MM.1S (cell line): ENCODE data around the gene NINJ2.

Experiments
- DNase-seq: peaks from one replicate; pipeline ENCODE4 v3.0.0-alpha.2; 2015
- H2AFZ ChIP-seq: fragments of 300-600 bp; sonication (generic); 2 replicates; pipeline ENCODE4 v1.6.0; 2016; ENCODE audit warnings: antibody characterized with exemption, low read length
- H3F3A ChIP-seq: fragments of 300-600 bp; sonication (generic); 2 replicates; pipeline ENCODE4 v1.6.1; 2016; ENCODE audit warnings: mild to moderate bottlenecking, antibody characterized with exemption, low read length, moderate library complexity, mixed read lengths; ENCODE audit not compliant: insufficient read depth
- H3K27ac ChIP-seq: fragments of 300-600 bp; sonication (generic); 2 replicates; pipeline ENCODE4 v1.5.1; 2016; ENCODE audit warnings: mild to moderate bottlenecking, low read length
- H3K27me3 ChIP-seq: fragments of 300-600 bp; sonication (generic); replicated peaks from 2 replicates; pipeline ENCODE4 v1.6.0; 2016; ENCODE audit warnings: low read length; ENCODE audit not compliant: insufficient read depth
- H3K36me3 ChIP-seq: fragments of 300-600 bp; sonication (generic); replicated peaks from 2 replicates; pipeline ENCODE4 v1.6.1; 2016; ENCODE audit warnings: mild to moderate bottlenecking, low read length, mixed read lengths; ENCODE audit not compliant: insufficient read depth
- H3K4me1 ChIP-seq: fragments of 300-600 bp; sonication (generic); 2 replicates; pipeline ENCODE4 v1.6.1; 2016; ENCODE audit warnings: low read length, mixed read lengths
- H3K4me2 ChIP-seq: fragments of 300-600 bp; sonication (generic); 2 replicates; pipeline ENCODE4 v1.6.0; 2016; ENCODE audit warnings: low read depth, low read length
- H3K4me3 ChIP-seq: fragments of 300-600 bp; sonication (generic); 2 replicates; pipeline ENCODE4 v1.5.1; 2016; ENCODE audit warnings: low read length, mixed read lengths
- H3K79me2 ChIP-seq: fragments of 300-600 bp; sonication (generic); 2 replicates; pipeline ENCODE4 v1.6.1; 2016; ENCODE audit warnings: mixed run types, low read length, mixed read lengths
- H3K9ac ChIP-seq: fragments of 300-600 bp; sonication (generic); 2 replicates; pipeline ENCODE4 v1.6.1; 2016; ENCODE audit warnings: low read length, mixed read lengths
- H3K9me2 ChIP-seq: fragments of 300-600 bp; sonication (generic); replicated peaks from 2 replicates; pipeline ENCODE4 v1.6.1; 2016; ENCODE audit warnings: mild to moderate bottlenecking, low read length, mixed read lengths; ENCODE audit not compliant: insufficient read depth
- H3K9me3 ChIP-seq: fragments of 300-600 bp; sonication (generic); replicated peaks from 2 replicates; pipeline ENCODE4 v1.6.1; 2016; ENCODE audit warnings: mild to moderate bottlenecking, low read length, mixed read lengths; ENCODE audit not compliant: insufficient read depth
- H4K20me1 ChIP-seq: fragments of 300-600 bp; sonication (generic); 2 replicates; pipeline ENCODE4 v1.6.1; 2016; ENCODE audit warnings: mild to moderate bottlenecking, low read length, moderate library complexity, mixed read lengths; ENCODE audit not compliant: insufficient read depth
- EZH2 ChIP-seq: fragments of 300-600 bp; sonication (generic); optimal IDR thresholded peaks from 2 replicates; pipeline ENCODE3; 2017; ENCODE audit warnings: low read depth, mild to moderate bottlenecking, antibody characterized with exemption, low read length, mixed read lengths
- EZH2phosphoT487 ChIP-seq: fragments of 300-600 bp; sonication (generic); IDR thresholded peaks from 2 replicates; pipeline ENCODE4 v1.6.1; 2018; ENCODE audit warnings: antibody characterized with exemption, low read length
- TF ChIP-seq, protein P1 (sequence below): fragments of 300-600 bp; sonication (generic); IDR thresholded peaks from 2 replicates; pipeline ENCODE4 v1.5.1; 2016; ENCODE audit warnings: antibody characterized with exemption, low read length, mixed read lengths

NINJ2 gene

DNA sequence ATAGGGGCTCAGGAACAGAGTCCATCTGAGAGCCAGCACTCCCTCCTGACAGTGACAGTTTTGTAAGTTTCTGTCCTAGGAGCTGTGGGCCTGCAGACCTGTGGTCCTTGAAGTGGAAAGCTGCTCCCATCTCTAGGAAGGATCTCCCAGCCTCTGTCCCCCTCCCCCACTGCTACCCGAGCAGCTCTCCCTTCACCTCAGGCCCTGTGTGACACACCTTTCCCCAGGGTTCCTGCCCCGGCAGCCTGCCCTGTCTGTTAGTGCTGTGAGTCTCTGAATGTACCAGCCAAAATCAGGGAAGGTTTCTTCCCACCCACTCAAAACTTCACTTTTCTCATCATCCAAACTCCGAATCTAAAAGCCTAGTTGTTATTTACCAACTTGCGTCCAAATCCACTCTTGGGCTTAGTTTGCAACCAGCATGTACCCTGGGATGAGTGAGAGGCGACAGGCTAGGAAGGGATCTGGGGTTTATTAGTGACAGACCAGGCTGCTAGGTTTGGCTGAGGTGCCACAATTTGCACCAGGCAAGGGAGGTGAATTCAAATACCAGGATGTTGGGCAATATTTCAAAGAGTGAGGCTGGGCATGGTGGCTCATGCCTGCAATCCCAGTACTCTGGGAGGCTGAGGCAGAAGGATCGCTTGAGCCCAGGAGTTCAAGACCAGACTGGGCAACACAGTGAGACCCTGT is 39.9 kb downstream of the NINJ2 start:
- H2AFZ ChIP-seq: no peak overlapping the region
- H3K4me3 ChIP-seq: no peak overlapping the region
- H3K79me2 ChIP-seq: no peaks in the 10 kb centered on the region
- no peaks in the 10 kb centered on the region for H3K9me3 ChIP-seq
- no peaks in the 10 kb centered on the region for H3K4me1 ChIP-seq
- H3K27me3 ChIP-seq: no peaks in the 10 kb centered on the region
- no peaks in the 10 kb centered on the region for H3K36me3 ChIP-seq
- H3K4me2 ChIP-seq: no peak overlapping the region
- H3F3A ChIP-seq: no peaks in the 10 kb centered on the region
- H3K9ac ChIP-seq: no peak overlapping the region
- TF ChIP-seq EZH2 (no peak), EZH2phosphoT487 (no peak)
- TF ChIP-seq, protein P1, sequence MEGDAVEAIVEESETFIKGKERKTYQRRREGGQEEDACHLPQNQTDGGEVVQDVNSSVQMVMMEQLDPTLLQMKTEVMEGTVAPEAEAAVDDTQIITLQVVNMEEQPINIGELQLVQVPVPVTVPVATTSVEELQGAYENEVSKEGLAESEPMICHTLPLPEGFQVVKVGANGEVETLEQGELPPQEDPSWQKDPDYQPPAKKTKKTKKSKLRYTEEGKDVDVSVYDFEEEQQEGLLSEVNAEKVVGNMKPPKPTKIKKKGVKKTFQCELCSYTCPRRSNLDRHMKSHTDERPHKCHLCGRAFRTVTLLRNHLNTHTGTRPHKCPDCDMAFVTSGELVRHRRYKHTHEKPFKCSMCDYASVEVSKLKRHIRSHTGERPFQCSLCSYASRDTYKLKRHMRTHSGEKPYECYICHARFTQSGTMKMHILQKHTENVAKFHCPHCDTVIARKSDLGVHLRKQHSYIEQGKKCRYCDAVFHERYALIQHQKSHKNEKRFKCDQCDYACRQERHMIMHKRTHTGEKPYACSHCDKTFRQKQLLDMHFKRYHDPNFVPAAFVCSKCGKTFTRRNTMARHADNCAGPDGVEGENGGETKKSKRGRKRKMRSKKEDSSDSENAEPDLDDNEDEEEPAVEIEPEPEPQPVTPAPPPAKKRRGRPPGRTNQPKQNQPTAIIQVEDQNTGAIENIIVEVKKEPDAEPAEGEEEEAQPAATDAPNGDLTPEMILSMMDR: no peak
- no peaks in the 10 kb centered on the region for H3K9me2 ChIP-seq
- H3K27ac ChIP-seq: no peak overlapping the region
- DNase-seq: no peak
- no peaks in the 10 kb centered on the region for H4K20me1 ChIP-seq

DNA sequence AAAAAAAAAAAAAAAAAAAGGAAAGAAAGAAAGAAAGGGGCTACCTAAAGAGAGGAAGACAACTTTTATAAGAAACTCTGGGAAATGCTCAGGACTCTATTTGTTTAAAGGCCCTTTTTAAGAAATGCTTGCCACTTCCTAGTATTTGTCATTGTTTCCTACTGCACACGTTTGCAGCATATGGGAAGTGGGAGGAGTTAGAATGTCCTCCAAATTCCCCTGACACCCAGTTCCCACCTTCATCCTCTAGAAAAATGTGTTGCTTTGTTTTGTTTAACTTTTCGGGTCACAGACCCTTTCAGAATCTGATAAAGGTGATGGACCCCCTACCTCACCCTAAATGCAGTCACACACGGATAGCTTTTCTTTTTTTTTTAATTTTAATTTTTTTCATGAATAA is 40.8 kb downstream of the NINJ2 start:
- H3K9me3 ChIP-seq: no peaks in the 10 kb centered on the region
- TF ChIP-seq EZH2phosphoT487 (no peak), EZH2 (no peak)
- TF ChIP-seq, protein P1: no peak
- H3K4me3 ChIP-seq: no peak overlapping the region
- DNase-seq: no peak
- no peak overlapping the region for H3K9ac ChIP-seq
- H3K79me2 ChIP-seq: no peaks in the 10 kb centered on the region
- no peak overlapping the region for H2AFZ ChIP-seq
- no peak overlapping the region for H3K27ac ChIP-seq
- no peaks in the 10 kb centered on the region for H3K4me1 ChIP-seq
- no peaks in the 10 kb centered on the region for H3F3A ChIP-seq
- H4K20me1 ChIP-seq: no peaks in the 10 kb centered on the region
- H3K27me3 ChIP-seq: no peaks in the 10 kb centered on the region
- no peak overlapping the region for H3K4me2 ChIP-seq
- no peaks in the 10 kb centered on the region for H3K36me3 ChIP-seq
- no peaks in the 10 kb centered on the region for H3K9me2 ChIP-seq

DNA sequence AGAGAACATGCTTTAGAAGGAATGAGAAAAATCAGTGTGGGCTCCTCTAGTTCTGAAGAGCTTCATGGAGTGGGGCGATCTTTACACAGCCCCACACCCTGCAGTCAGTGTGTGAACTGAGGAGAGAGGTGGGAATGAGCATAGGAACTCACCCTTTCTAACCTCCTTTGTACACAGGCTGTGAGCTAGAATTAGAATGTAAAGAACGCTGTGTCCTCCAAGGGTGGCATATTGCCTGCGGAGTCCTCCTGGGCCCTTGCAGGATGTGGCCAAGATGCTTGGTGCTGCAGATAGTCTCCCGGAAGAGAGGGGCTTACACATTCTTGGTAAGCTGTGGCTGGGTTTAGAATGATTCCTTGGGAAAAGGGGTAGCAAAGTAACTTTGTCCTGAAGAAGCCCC is 43.9 kb downstream of the NINJ2 start:
- Histone ChIP-seq H2AFZ (no peak overlapping the region), H3K79me2 (no peaks in the 10 kb centered on the region), H3K9me3 (no peaks in the 10 kb centered on the region), H3K4me1 (no peaks in the 10 kb centered on the region), H3K4me3 (no peak overlapping the region), H3K36me3 (no peaks in the 10 kb centered on the region), H4K20me1 (no peaks in the 10 kb centered on the region), H3K27ac (no peak overlapping the region), H3K9me2 (no peaks in the 10 kb centered on the region), H3K4me2 (no peak overlapping the region), H3K27me3 (no peaks in the 10 kb centered on the region), H3K9ac (no peak overlapping the region), H3F3A (no peaks in the 10 kb centered on the region)
- DNase-seq: no peak
- TF ChIP-seq EZH2 (no peak), EZH2phosphoT487 (no peak)
- TF ChIP-seq, protein P1: no peak
